HG03558 (cell line): ENCODE measurements around the gene NT5M.

Source experiments
- ATAC-seq: cut with Tn5 transposase; IDR thresholded peaks from one replicate; pipeline ENCODE4 v1.9.1; 2021; ENCODE audit warnings: moderate number of reproducible peaks; ENCODE audit not compliant: unreplicated experiment; ENCODE audit errors: extremely low read depth

NT5M gene

DNA sequence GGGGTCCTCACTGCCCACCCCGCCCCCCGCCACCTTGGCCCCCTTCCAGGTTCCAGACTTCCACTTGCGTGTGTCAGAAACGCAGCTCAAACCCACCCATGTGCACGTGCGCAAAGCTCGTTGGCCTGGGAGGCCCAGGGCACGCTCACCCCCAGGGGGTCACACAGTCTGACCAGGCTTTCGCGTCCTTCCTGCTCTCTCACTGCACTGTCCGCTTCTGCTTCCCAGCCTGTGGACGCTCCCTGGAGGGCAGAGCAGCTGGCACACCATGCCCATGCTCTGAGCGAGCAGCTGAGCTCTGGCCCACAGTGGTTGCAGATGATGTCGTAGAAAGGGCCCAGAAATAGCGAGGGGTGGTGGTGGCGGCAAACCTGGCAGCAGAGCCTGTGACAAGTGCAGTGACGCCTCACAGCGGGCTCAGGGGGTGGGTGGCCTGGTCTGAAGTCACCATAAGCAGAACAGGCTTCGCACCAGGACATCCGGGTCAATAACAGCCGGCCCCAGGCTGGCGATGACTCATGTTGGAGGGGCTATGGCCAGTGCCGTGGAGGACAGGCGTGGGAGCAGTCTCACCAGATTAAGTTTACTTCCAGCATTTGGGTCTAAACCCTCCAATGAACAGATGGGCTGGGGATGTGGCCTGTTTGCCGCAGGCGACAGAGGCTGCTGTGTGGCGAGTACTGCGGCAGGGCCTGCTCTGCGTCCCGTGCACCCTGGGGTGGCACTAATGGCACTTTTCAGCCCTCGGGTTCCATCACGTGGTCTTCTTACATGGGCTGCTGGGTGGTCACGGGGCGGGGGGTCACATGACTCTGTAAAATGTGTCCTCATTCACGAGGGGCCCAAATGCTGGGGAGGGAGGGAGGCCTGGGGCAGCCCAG lies 49.0 kb downstream of the NT5M start:
- no peak for ATAC-seq

- no peak for ATAC-seq
Observed at GRCh38 chr17:17352836-17353624, 49.9 kb downstream of the NT5M start.

GRCh38 chr17:17353625-17354484 lies 50.7 kb downstream of the NT5M start:
- no peak for ATAC-seq

DNA sequence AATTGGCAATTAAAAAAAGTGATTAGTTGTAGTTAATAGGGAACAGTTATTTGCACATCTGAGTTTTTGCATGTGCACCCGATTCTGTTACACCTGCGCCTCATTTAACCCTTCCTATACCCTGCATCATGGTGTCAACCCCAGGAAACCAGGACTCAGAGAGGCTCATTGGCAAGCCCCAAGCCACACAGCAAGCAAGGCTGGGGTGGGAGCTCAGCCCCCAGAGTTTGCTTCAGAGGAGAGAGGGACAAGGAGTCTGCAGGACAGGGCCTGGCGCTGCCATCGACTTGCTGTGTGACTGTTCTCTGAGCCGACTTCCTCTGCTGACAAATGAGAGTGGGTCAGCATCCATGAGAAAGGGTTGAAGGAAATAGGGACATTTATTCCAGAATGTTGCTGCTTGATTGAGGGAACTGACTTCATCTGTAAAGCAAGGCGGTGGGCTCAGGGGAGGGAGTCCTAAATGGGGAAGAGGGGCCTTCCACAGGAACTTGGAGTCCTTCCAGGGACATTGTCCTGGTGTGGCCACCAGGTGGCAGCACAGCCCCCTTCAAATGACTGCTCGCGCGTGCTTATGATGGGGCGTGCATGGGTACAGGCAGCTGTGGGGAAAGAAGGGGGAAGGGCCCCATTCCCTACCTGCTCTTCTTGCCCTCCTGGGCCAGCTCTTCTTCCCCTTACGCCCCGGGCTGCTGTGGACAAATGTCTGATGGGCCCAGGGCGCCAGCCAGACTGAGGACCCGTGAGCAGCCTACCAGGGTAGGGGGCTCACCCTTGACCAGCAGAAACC lies 51.6 kb downstream of the NT5M start:
- no peak for ATAC-seq

DNA sequence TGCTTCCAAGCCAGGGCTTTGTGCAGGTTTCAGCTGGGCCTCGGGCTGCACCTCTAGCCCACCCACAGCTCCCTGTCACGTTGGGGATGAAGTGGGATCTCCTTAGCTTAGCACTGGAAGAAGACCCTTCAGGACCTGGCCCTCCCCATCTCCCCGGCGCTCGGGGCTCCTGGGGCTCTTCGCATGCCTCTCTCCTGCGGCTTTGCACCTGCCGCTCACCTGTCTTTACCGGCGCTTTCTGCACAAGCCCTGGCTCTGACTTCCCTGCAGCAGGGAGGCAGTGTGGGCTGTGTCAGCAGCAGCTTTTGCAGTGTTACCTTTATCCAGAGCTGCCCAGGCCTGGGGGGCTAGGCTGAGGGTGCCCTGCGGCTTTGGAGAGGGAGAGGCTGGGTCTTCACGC lies 52.3 kb downstream of the NT5M start:
- no peak for ATAC-seq

DNA sequence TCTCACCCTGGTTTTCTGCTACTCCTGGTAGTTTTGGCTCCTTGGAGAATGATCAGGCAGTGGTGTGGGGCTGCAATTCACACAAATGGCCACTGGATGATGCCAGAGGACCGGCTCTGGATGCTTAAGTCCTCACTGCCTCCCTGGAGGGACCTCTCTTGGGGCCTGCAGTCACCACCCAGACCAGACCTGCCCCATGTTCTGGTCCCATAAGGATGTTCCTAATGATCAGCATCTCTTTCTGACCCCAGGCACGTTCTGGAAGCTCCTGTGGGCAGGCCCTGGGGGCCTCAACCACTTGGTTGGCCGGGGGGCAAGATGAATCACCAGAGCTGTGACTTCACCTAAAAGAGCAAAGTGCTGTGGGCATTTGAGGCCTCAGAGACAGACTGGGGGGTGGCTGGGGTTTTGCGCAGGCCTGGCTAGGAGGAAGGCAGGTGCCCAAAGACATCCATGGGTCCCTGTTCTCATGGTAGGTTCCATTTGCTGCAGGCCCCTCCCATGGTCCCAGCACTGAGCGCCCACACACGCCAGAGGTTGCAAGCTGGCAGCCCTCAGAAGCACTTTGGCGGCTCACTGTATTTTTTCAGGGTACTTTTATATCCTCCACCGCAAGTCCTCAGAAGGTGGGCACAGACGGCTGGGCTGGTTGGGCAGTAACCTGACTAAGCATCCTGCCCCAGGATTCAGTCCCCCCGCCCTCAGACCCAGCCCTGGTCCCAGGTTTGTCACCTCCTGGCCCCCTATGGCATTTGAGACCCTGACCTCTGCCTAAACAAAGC lies 53.2 kb downstream of the NT5M start:
- ATAC-seq = no peak

- ATAC-seq = no peak
Observed at GRCh38 chr17:17356931-17357270, 53.7 kb downstream of the NT5M start.

GRCh38 chr17:17358060-17358751 lies 55.0 kb downstream of the NT5M start:
- no peak for ATAC-seq

DNA sequence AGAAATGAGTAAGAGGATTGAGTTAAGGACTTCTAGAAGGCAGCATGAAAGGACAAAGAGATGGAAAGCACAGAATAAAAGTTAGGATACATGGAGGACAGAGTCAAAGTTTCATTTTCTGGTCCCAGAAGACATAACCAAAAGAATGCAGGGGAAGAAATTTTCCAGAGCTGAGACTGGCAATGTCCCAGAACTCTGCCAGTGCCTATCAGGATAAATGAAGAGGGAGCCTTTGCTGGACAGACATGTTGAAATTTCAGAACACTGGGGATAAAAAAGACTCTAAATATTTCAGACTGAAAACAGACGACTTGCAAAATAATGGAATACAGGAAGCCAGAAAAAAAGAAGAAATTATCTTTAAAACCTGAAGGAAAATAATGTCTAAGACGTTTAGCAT lies 55.7 kb downstream of the NT5M start:
- ATAC-seq = no peak

DNA sequence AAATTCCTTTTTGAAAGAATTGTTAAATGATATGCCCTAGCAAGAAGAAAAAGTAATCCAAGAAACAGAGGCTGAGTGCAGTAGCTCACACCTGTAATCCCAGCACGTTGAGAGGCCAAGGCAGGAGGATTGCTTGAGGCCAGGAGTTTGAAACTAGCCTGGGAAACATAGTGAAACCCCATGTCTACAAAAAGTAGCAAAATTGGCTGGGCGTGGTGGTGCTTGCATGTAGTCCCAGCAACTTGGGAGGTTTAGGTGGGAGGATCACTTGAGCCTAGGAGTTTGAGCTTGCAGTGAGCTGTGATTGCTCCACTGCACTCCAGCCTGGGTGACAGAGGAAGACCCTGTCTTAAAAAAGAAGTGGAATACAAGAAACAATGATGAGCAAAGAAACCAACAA lies 56.1 kb downstream of the NT5M start:
- no peak for ATAC-seq

DNA sequence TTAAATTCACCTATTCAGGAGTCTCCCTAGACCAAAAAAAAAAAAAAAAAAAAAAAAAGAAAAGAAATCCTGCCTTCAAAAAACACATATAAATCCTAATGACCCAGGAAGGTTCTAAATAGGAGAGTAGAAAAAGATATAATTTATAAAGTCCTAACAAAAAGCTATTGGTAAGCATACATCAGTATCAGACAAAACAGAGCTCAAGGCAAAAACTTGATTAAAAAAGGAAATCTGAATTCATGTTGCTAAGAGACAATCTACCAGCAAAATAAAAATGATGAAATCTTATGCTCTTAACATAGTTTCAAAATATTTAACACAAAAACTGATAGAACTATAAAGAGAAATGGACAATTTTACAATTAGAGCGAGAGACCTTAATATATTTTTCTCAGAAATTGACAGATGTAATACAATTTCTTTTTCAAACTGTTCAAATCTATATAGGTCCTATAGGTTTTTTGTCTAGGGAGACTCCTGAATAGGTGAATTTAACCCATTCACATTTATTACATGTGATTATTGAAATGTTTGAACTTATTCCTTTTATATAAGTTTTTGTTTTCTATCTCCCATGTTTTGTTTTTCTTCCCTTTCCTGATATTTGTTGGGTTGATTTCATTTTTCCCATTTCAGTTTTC lies 57.0 kb downstream of the NT5M start:
- no peak for ATAC-seq

- no peak for ATAC-seq
Observed at GRCh38 chr17:17361543-17361866, 58.3 kb downstream of the NT5M start.

GRCh38 chr17:17361867-17362539 lies 58.8 kb downstream of the NT5M start:
- ATAC-seq = no peak

DNA sequence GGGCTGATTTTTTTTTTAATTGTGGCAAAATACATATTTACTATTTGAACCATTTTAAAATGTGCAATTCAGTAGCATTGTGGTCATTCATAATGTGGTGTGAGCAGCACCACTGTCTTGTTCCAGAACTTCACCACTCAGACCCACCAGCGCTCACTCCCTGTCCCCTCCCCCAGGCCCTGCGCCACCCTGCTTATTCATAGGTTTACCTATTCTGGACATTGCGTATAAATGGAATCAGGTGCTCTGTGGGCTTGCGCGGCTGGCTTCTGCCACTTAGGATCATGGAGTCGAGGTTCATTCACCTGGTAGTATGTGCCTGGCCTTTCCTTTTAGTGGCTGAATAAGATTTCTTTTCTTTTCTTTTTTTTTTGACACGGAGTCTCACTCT lies 59.4 kb downstream of the NT5M start:
- no peak for ATAC-seq

- no peak for ATAC-seq
Observed at GRCh38 chr17:17363638-17364337, 60.6 kb downstream of the NT5M start.

- no peak for ATAC-seq
Observed at GRCh38 chr17:17364338-17364667, 61.1 kb downstream of the NT5M start.

GRCh38 chr17:17365476-17366110 lies 62.4 kb downstream of the NT5M start:
- ATAC-seq = no peak
